ENCODE results near the gene ATP13A1.

- TF ChIP-seq CTCF (IDR thresholded peaks at IDR 0.05; ENCODE audit: low read depth, low read length), result no peak
- no peak for TF ChIP-seq EZH2phosphoT487 (IDR thresholded peaks at IDR 0.05; ENCODE audit: low read depth)
Observed at GRCh38 chr19:19662344-19662743, 1.1 kb downstream of the ATP13A1 start.
